ENCODE data around the gene C20orf202.

C20orf202 gene

GRCh38 chr20:1184638-1185315 is 18.5 kb upstream of the C20orf202 start, which contains the start of gene TMEM74B:
Gene TMEM74B, minus strand, starts transcription at chr20:1184981. Its CDS starts 1,180 bp downstream, at chr20:1183801.
- no peak for DNase-seq (ENCODE audit: low spot score)

DNA sequence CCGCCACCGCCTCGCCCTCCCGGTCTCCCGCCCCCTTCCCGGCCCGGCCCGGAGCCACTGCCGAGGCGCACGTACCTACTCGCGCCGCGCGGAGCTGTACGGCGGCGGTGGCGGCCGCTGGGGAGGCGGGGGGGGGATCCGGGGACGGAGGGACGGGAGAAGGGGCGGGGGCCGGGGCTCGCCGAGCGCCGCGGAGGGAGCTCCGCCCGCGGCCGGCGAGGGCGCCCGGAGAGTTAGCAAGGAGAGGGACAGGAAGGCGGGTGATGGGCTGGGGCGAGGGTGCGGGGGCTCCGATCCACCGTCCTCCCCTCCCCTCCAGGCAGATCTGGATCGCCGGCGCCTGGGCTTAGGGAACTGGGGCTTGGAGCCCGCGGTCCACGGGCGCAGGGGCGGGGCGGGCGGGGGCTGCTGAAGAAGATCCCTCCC is 17.9 kb upstream of the C20orf202 start:
- no peak for DNase-seq (ENCODE audit: low spot score)

DNA sequence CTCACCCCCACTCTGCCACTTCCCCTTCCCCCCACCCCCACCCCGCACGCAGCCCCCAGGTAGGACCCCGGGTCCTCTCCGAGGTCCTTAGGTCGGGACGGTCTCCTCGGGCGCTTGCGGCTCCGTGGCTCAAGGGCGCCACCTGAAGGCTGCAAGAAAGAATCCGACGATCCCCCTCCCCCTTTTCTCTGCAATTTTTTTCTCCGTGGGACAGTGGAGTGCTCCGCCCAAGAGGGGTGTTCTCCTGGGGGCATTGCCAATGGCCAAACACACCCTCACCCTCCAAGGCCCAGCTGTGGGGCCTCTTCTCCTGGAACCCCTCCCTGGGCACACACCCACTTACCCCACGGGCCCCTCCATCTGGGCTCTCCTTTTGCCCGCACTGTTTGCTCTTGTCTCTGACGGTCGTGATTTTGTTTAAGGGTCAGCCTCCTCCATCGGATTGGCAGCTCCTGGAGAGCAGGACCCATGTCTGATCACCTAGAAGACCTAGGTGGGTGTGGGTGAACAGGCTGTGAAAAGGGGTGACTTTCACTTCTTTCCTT is 17.4 kb upstream of the C20orf202 start:
- peak; percentile 62 for DNase-seq (ENCODE audit: low spot score)

- no peak for DNase-seq (ENCODE audit: low spot score)
Observed at GRCh38 chr20:1186367-1186991, 16.8 kb upstream of the C20orf202 start.

DNA sequence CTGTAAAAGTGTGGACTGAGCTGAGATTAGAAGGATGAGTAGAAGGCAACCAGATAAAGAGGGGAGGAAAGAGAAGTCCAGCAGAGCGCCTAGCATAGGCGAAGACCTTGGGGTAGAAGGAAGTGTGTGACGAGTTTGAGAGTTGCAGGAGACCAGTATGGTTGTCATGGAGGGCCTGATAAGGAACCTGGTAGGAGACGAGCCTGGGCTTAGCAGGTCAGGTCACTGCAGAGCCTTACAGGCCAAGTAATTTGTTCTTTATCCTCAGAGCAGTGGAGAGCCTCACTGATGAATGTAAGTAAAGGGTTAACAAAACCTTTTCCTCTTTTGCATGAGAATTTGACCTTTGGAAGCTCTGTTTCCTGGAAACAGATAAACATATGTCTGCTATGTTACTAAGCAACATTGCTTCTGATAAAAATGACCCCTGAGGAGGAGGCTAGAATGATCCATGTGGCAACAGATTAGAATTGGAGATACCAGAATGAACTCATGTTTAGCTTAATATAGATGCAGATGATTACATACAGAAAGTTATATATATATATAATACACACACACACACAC is 15.6 kb upstream of the C20orf202 start:
- DNase-seq (ENCODE audit: low spot score) = no peak

GRCh38 chr20:1188347-1188746 is 14.9 kb upstream of the C20orf202 start:
- no peak for DNase-seq (ENCODE audit: low spot score)

GRCh38 chr20:1189827-1190226 is 13.4 kb upstream of the C20orf202 start:
- no peak for DNase-seq (ENCODE audit: low spot score)

DNA sequence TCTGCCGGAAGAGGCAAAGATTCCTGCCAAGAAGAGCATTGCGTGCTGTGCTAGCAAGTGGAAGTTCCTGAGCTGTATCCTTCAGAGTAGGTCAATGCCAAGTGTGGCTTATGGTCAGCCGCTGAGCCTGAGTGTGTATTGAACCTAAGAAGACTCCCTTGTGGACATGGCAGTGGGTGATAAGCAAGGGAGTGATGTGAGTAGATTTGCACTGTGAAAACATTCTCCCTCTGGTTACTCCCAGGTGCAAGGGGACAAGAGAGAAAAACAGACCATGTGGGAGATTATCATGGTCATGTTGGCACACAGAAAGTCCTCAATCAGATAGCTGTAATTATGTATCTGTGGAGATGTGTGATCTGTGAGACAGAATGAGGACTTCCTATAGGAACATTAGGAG is 12.4 kb upstream of the C20orf202 start:
- no peak for DNase-seq (ENCODE audit: low spot score)

- no peak for DNase-seq (ENCODE audit: low spot score)
Observed at GRCh38 chr20:1191299-1191698, 12.0 kb upstream of the C20orf202 start.

GRCh38 chr20:1195226-1195625 is 8.0 kb upstream of the C20orf202 start:
- no peak for DNase-seq (ENCODE audit: low spot score)

DNA sequence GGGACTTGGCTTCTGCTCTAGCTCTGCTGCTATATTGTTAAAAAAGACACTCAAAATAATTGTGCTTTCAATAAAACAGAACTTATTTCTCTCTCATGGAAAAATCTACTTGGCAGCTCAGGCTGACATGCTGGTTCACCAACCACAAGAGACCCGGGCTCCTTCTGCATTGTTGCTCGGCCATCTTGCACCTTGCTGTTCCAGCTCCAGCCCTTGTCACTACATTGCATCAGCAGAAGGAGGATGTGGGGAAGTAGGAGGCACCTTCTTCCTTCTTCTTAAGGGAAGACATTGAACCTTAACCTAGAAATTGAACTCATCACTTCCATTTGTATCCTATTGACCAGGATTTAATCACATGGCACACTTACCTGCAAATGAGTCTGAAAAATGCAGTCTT is 6.6 kb upstream of the C20orf202 start:
- no peak for DNase-seq (ENCODE audit: low spot score)

DNA sequence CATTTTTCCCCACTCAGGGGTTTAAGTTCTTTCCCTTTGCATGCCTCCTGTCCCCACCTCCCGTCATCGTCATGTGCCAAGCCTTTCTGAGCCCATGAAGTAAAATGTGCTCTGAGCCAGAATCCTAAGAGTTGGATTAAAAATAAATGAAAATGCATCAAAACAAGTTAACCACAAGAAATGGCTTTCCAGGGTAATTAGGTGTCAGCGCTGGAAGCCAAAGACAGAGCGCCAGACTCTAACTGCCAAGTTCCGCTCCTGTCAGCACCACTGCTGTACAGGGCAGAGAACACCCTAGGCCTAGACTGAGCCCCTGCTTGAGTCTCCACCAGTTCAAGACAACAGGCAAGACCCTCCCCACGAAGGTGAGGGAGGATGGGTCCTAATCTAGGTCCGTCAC is 5.5 kb upstream of the C20orf202 start:
- no peak for DNase-seq (ENCODE audit: low spot score)

DNA sequence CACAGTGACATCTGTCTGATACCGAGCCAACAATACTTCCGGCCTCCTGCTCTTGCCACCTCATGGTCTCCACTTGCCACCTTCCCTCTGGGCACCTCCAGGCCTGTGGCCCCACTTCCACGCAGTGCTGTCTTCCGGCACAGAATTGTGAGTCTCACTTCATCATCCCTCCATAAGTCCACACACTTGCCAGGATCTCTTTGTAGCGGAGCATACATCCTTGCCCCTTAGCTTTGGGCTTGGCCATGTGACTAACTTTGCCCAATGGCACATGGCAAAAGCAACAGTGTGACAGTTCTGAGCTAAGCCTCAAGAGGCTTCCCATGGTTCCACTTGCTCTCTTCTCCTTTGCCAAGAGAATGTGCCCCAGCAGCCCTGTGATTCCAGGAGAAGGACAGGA is 4.5 kb upstream of the C20orf202 start:
- no peak for DNase-seq (ENCODE audit: low spot score)

DNA sequence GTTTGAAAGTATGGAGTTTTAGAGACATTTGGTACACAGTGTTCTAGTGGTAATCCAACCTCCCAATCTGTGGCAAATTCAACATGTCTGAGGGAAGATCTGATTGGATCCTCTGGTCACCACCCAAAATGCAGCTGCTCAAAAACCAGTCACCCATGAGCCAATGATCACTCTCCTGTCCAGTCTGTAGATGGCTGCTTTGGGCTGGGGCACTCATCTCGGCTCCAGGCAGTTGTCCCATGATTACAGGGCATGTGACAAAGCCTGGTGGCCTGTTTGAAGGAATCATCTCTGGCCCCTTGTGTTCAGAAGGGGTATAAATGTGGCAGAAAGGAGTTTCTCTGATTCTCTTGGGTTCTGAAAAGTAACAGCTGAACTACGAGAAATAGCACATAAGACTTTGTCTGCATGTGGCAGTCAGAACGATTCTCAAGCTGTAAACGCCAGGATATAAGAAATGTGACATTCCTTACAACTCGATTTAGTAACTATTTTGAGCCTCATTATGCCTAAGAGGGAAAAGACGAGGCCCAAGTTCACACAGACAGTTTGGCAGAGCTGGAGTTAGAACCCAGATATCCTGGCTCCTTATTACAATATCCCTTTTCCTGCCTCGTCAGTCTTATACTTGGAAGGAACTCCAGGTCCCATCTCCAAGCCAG is 3.9 kb upstream of the C20orf202 start:
- DNase-seq (ENCODE audit: low spot score) = no peak

GRCh38 chr20:1199964-1200363 is 3.3 kb upstream of the C20orf202 start:
- no peak for DNase-seq (ENCODE audit: low spot score)

DNA sequence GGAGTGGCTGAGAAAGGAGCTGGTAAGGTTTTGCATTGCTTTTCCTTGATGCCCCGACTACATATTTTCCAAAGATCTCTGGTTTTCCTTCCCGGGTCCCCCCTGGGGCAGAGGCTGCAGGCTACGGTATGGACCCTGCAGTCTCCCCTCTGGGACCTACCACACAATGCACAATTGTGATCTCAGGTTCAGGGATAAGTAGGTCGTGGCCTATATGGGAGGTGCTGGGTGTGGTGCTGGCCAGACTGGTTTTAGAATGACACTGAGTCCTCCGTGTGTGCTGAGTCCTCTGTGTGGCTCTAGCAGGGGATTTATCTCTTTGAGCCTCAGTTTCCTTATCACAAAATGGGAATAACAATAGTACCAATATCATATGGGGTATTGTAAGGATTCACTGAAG is 376 bp downstream of the C20orf202 start:
- no peak for DNase-seq (ENCODE audit: low spot score)

DNA sequence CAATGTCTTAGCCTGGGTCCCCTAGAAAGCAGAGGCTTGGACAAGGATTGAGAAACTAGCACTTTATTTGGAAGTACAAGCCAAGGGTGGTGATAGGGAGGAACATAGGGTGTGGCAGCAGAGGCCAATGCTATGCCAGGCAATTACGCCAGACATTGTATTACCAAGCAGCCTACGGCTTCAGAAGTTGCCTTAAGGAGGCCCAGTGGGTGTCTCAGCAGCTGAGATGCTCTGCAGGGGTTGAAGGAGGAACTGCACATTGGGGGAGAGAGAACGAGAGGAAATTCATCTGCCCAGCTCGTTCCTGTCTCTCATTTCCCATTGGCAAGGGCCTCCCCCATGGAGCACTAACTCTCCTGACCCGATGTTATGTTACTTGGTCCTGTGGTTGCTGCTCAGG is 859 bp downstream of the C20orf202 start:
- no peak for DNase-seq (ENCODE audit: low spot score)

DNA sequence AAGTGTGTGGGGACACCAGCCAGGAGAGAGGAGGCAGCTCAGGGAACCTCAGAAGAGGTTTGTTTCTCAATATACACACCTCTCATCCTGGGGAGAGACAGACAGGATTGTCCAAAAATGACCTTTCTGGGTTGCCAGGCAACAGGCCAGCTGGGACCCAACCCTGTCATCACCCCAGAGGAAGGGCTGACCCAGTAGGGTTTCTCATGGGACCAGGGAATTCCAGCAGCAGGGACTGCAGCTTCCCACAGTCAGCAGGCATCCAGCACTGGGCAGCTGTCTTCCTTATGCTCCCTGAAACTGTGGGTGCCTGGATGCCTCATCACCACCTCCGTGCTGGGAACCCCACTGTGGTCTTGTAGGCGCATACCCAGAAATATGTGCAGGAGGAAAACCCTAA is 1.3 kb downstream of the C20orf202 start:
- DNase-seq (ENCODE audit: low spot score) = no peak

DNA sequence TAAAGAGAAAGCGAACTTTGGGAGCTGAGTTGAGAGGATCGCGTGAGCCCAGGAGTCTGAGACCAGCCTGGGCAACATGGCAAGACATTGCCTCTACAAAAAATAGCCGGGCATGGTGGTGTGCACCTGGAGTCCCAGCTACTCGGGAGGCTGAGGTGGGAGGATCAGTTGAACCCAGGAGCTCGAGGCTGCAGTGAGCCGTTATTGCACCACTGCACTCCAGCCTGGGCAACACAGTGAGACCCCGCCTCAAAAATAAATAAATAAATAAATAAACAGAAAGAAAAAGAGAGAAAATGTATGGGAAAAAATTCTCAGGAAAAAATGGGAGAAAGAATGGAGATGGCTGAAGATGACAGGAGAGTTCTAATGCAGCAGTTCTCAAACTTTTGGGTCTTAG is 2.5 kb downstream of the C20orf202 start:
- no peak for DNase-seq (ENCODE audit: low spot score)

GRCh38 chr20:1206366-1207148 is 3.3 kb downstream of the C20orf202 start:
- no peak for DNase-seq (ENCODE audit: low spot score)

GRCh38 chr20:1207293-1207878 is 4.1 kb downstream of the C20orf202 start:
- no peak for DNase-seq (ENCODE audit: low spot score)

Data from COLO829 (cell line).